NT2/D1 (cell line): ENCODE results near the gene PHOSPHO2.

Source experiments
- SUZ12 ChIP-seq: IDR thresholded peaks from 2 replicates; pipeline ENCODE4 v1.6.1; 2011; ENCODE audit not compliant: insufficient read length, insufficient read depth; ENCODE audit errors: extremely low read depth
- YY1 ChIP-seq: IDR thresholded peaks from 2 replicates; pipeline ENCODE4 v1.6.1; 2011; ENCODE audit not compliant: insufficient read length, insufficient read depth
- ZNF274 ChIP-seq: IDR thresholded peaks from 2 replicates; pipeline ENCODE4 v1.6.1; 2011; ENCODE audit warnings: mild to moderate bottlenecking, low read depth, low read length

GRCh38 chr2:169673921-169674320 is 20.3 kb upstream of the PHOSPHO2 start:
- TF ChIP-seq ZNF274 (no peak), YY1 (no peak), SUZ12 (no peak)
